VCaP (cell line): ENCODE results near the gene DESI1.
A peak's percentile ranks its signal among the peaks of the same experiment; 100 is the strongest.
"Not testable (repeated sequence)": the region's sequence is repeated elsewhere in the genome, so short reads cannot be mapped to it uniquely, and the experiment has no call there.

Experiments
- H3K27ac ChIP-seq: fragments of 450-650 bp; 2 replicates; pipeline ENCODE4 v1.5.1; 2017
- CTCF ChIP-seq: fragments of 450-650 bp; conservative IDR thresholded peaks from 2 replicates; pipeline ENCODE4 v1.5.1; 2017; ENCODE audit warnings: mild to moderate bottlenecking, moderate library complexity

Gene DESI1

GRCh38 chr22:41561788-41562187, 59.1 kb downstream of the DESI1 start:
- H3K27ac ChIP-seq: no peak overlapping the region
- no peak for TF ChIP-seq CTCF

GRCh38 chr22:41561335-41561734, 59.5 kb downstream of the DESI1 start:
- TF ChIP-seq CTCF: no peak
- H3K27ac ChIP-seq: no peak overlapping the region; the same call in 1 of the 2 replicates

- TF ChIP-seq CTCF: no peak
- H3K27ac ChIP-seq: peak overlapping the region; percentile 22; the same call in 1 of the 2 replicates
Observed at GRCh38 chr22:41560095-41560471, 60.8 kb downstream of the DESI1 start.

GRCh38 chr22:41558241-41558630, 62.6 kb downstream of the DESI1 start:
- H3K27ac ChIP-seq: not testable (repeated sequence)

- no peak for TF ChIP-seq CTCF
- no peak overlapping the region for H3K27ac ChIP-seq
Observed at GRCh38 chr22:41557401-41558240, 63.2 kb downstream of the DESI1 start.

GRCh38 chr22:41556561-41556960, 64.3 kb downstream of the DESI1 start:
- TF ChIP-seq CTCF: no peak
- H3K27ac ChIP-seq: no peak overlapping the region

- no peak for TF ChIP-seq CTCF
- no peak overlapping the region for H3K27ac ChIP-seq
Observed at GRCh38 chr22:41555325-41555982, 65.4 kb downstream of the DESI1 start.
